Mesenchymal stem cell (in vitro differentiated cells and primary cell): ENCODE results near the gene SNAPIN.
A peak's percentile ranks its signal among the peaks of the same experiment; 100 is the strongest.

Experiments
- DNase-seq: peaks from one replicate; pipeline ENCODE4 v3.0.0-alpha.2; 2013
- H2AFZ ChIP-seq: one replicate; pipeline ENCODE4 v1.6.1; 2013; ENCODE audit warnings: low read depth, mild to moderate bottlenecking, control low read depth, inconsistent platforms, low read length, moderate library complexity
- H2AK5ac ChIP-seq: 2 replicates; pipeline ENCODE4 v1.6.1; 2013; ENCODE audit warnings: low read length, moderate library complexity, mild to moderate bottlenecking, inconsistent platforms; ENCODE audit not compliant: severe bottlenecking
- H2BK120ac ChIP-seq: one replicate; pipeline ENCODE4 v1.6.1; 2013; ENCODE audit warnings: low read depth, mild to moderate bottlenecking, inconsistent platforms, low read length, moderate library complexity
- H2BK12ac ChIP-seq, 2 experiments: one replicate each; pipeline ENCODE4 v1.6.1; 2013; ENCODE audit warnings: inconsistent platforms in 2 of 2, low read length in 2 of 2, mild to moderate bottlenecking in 2 of 2, moderate library complexity in 2 of 2, control low read depth in 1 of 2
- H2BK15ac ChIP-seq: one replicate; pipeline ENCODE4 v1.6.1; 2013; ENCODE audit warnings: mild to moderate bottlenecking, low read depth, inconsistent platforms; ENCODE audit not compliant: poor library complexity, severe bottlenecking
- H2BK5ac ChIP-seq: 2 replicates; pipeline ENCODE4 v1.6.1; 2013; ENCODE audit warnings: low read depth, mild to moderate bottlenecking, low read length, control low read depth, inconsistent platforms; ENCODE audit not compliant: poor library complexity, severe bottlenecking
- H3K14ac ChIP-seq, 2 experiments: one replicate each; pipeline ENCODE4 v1.6.1; 2013; ENCODE audit warnings: inconsistent platforms in 2 of 2, low read length in 2 of 2, control low read depth in 1 of 2, mild to moderate bottlenecking in 1 of 2, moderate library complexity in 1 of 2
- H3K18ac ChIP-seq, 2 experiments: one replicate each; pipeline ENCODE4 v1.6.1; 2013; ENCODE audit warnings: inconsistent platforms in 2 of 2, low read length in 2 of 2, control low read depth in 1 of 2, low read depth in 1 of 2, mild to moderate bottlenecking in 1 of 2
- H3K23ac ChIP-seq, 2 experiments: one replicate each; pipeline ENCODE4 v1.6.1; 2013; ENCODE audit warnings: inconsistent platforms in 2 of 2, low read length in 2 of 2, mild to moderate bottlenecking in 2 of 2, moderate library complexity in 2 of 2, control low read depth in 1 of 2
- H3K27ac ChIP-seq: 2 replicates; pipeline ENCODE4 v1.5.1; 2013; ENCODE audit warnings: mild to moderate bottlenecking, moderate library complexity, low read length, control low read depth, inconsistent platforms; ENCODE audit not compliant: poor library complexity, severe bottlenecking
- H3K27me3 ChIP-seq, 2 experiments: 2 replicates each; pipeline versions ENCODE4 v1.6.1 to v1.7.0; 2013; ENCODE audit warnings: low read length in 2 of 2, mild to moderate bottlenecking in 2 of 2, moderate library complexity in 2 of 2, control low read depth in 1 of 2, inconsistent platforms in 1 of 2; ENCODE audit not compliant: control insufficient read depth in 1 of 2, insufficient read depth in 1 of 2
- H3K36me3 ChIP-seq, 2 experiments: 2 replicates each; pipeline versions ENCODE4 v1.6.1 to v1.7.0; 2013; ENCODE audit warnings: low read length in 2 of 2, control low read depth in 1 of 2, inconsistent platforms in 1 of 2, low read depth in 1 of 2, mild to moderate bottlenecking in 1 of 2; ENCODE audit not compliant: insufficient read depth in 2 of 2, control insufficient read depth in 1 of 2
- H3K4ac ChIP-seq, 2 experiments: one replicate each; pipeline ENCODE4 v1.6.1; 2013; ENCODE audit warnings: inconsistent platforms in 2 of 2, low read length in 2 of 2, mild to moderate bottlenecking in 2 of 2, moderate library complexity in 2 of 2, control low read depth in 1 of 2, low read depth in 1 of 2
- H3K4me1 ChIP-seq: 2 replicates; pipeline ENCODE4 v1.6.1; 2013; ENCODE audit warnings: low read depth, low read length, control low read depth; ENCODE audit not compliant: control insufficient read depth, insufficient read depth
- H3K4me2 ChIP-seq: 2 replicates; pipeline ENCODE4 v1.6.1; 2013; ENCODE audit warnings: low read length, mild to moderate bottlenecking, inconsistent platforms; ENCODE audit not compliant: poor library complexity, severe bottlenecking
- H3K4me3 ChIP-seq, 2 experiments: 2 replicates each; pipeline versions ENCODE4 v1.5.1 to v1.7.0; 2013; ENCODE audit warnings: low read length in 2 of 2, mild to moderate bottlenecking in 2 of 2, control low read depth in 1 of 2, low read depth in 1 of 2; ENCODE audit not compliant: insufficient read depth in 1 of 2
- H3K79me1 ChIP-seq: replicated peaks from 2 replicates; pipeline ENCODE4 v1.6.1; 2013; ENCODE audit warnings: mild to moderate bottlenecking, control low read depth, low read length, inconsistent platforms; ENCODE audit not compliant: poor library complexity, severe bottlenecking
- H3K9ac ChIP-seq: 2 replicates; pipeline ENCODE4 v1.7.0; 2013; ENCODE audit warnings: mild to moderate bottlenecking, low read length, moderate library complexity
- H3K9me3 ChIP-seq: 2 replicates; pipeline ENCODE4 v1.7.0; 2013; ENCODE audit warnings: mild to moderate bottlenecking, low read length; ENCODE audit not compliant: control insufficient read depth
- H4K8ac ChIP-seq: one replicate; pipeline ENCODE4 v1.6.1; 2013; ENCODE audit warnings: inconsistent platforms, mild to moderate bottlenecking, low read length, moderate library complexity
- H4K91ac ChIP-seq: one replicate; pipeline ENCODE4 v1.6.1; 2013; ENCODE audit warnings: mild to moderate bottlenecking, low read length, inconsistent platforms
- WGBS: methylation state at CpG from one replicate; pipeline ENCODE4 v1.1.7; 2013; ENCODE audit warnings: mixed read lengths; 5-methylcytosine and 5-hydroxymethylcytosine counted together

SNAPIN gene

GRCh38 chr1:153619171-153619570, 39.3 kb upstream of the SNAPIN start:
- Histone ChIP-seq H3K79me1 (peaks cover 4% of the 10 kb centered on the region), H2BK5ac (no peak overlapping the region), H3K4me3 (no peak overlapping the region), H3K36me3 (peaks cover 30 to 59% of the 10 kb centered on the region in 2 experiments), H3K9ac (no peak overlapping the region), H3K18ac (no peak overlapping the region), H3K23ac (no peak overlapping the region), H3K4me1 (peaks cover 13% of the 10 kb centered on the region), H3K9me3 (peaks cover 5% of the 10 kb centered on the region), H3K27ac (no peak overlapping the region), H4K8ac (no peak overlapping the region), H2AK5ac (no peak overlapping the region), H4K91ac (no peak overlapping the region), H2BK120ac (no peak overlapping the region), H2AFZ (no peak overlapping the region), H3K4ac (no peak overlapping the region), H2BK12ac (no peak overlapping the region), H2BK15ac (no peak overlapping the region), H3K4me2 (no peak overlapping the region), H3K14ac (no peak overlapping the region), H3K27me3 (no peaks in the 10 kb centered on the region)
- DNase-seq: no peak
- 96% methylated on average over 6 of the region's 6 CpGs for WGBS

GRCh38 chr1:153623101-153623500, 35.4 kb upstream of the SNAPIN start:
- Histone ChIP-seq H3K27ac (no peak overlapping the region), H3K79me1 (peaks cover 6% of the 10 kb centered on the region), H3K27me3 (no peaks in the 10 kb centered on the region), H3K4ac (no peak overlapping the region), H2BK15ac (no peak overlapping the region), H3K4me2 (no peak overlapping the region), H3K9me3 (peaks cover 5% of the 10 kb centered on the region), H3K14ac (no peak overlapping the region), H3K9ac (peak overlapping the region; percentile 6), H3K18ac (no peak overlapping the region), H3K23ac (no peak overlapping the region), H3K36me3 (peaks cover 36 to 70% of the 10 kb centered on the region in 2 experiments), H4K8ac (no peak overlapping the region), H3K4me3 (no peak overlapping the region), H2AFZ (no peak overlapping the region), H2BK12ac (no peak overlapping the region), H2AK5ac (no peak overlapping the region), H2BK5ac (no peak overlapping the region), H2BK120ac (no peak overlapping the region), H4K91ac (no peak overlapping the region), H3K4me1 (peaks cover 22% of the 10 kb centered on the region)
- WGBS: 87% methylated on average over 7 of the region's 7 CpGs
- no peak for DNase-seq

- Histone ChIP-seq H4K8ac (no peak overlapping the region), H3K4ac (no peak overlapping the region), H3K9ac (peak overlapping the region; percentile 96), H3K4me1 (peaks cover 29% of the 10 kb centered on the region), H2AK5ac (peak overlapping the region; percentile 54), H3K27me3 (no peaks in the 10 kb centered on the region), H3K14ac (no peak overlapping the region), H2BK12ac (no peak overlapping the region), H3K23ac (peak overlapping the region in 1 of 2 experiments; percentile 6), H3K36me3 (peaks cover 20 to 51% of the 10 kb centered on the region in 2 experiments), H2BK5ac (no peak overlapping the region), H3K9me3 (no peaks in the 10 kb centered on the region), H2BK120ac (no peak overlapping the region), H3K4me3 (peak overlapping the region in 1 of 2 experiments; percentile 88), H2BK15ac (no peak overlapping the region), H3K27ac (no peak overlapping the region), H4K91ac (no peak overlapping the region), H3K18ac (peak overlapping the region; percentile 23 to 28), H3K79me1 (peaks cover 8% of the 10 kb centered on the region), H2AFZ (no peak overlapping the region), H3K4me2 (no peak overlapping the region)
- DNase-seq: peak; percentile 30
- 71% methylated on average over 10 of the region's 10 CpGs for WGBS
These were observed 33.4 kb upstream of the SNAPIN start for GRCh38 chr1:153624965-153625611.

GRCh38 chr1:153626477-153626903, 32.0 kb upstream of the SNAPIN start:
- DNase-seq: no peak
- peak overlapping the region; percentile 71 for H2BK5ac ChIP-seq
- peak overlapping the region in 1 of 2 experiments; percentile 88 for H3K14ac ChIP-seq
- peak overlapping the region; percentile 44 for H2BK120ac ChIP-seq
- H3K9ac ChIP-seq: peak overlapping the region; percentile 96
- no peaks in the 10 kb centered on the region for H3K9me3 ChIP-seq
- peak overlapping the region in 1 of 2 experiments; percentile 60 for H3K23ac ChIP-seq
- peaks cover 32% of the 10 kb centered on the region for H3K4me1 ChIP-seq
- H4K8ac ChIP-seq: peak overlapping the region; percentile 54
- H2AK5ac ChIP-seq: peak overlapping the region; percentile 82
- 59% methylated on average over 3 of the region's 3 CpGs for WGBS
- peak overlapping the region; percentile 49 to 96 for H3K18ac ChIP-seq
- H2AFZ ChIP-seq: no peak overlapping the region
- H4K91ac ChIP-seq: peak overlapping the region; percentile 95
- H3K4me3 ChIP-seq: peak overlapping the region; percentile 57 to 88
- H2BK12ac ChIP-seq: peak overlapping the region; percentile 81 to 89
- peak overlapping the region; percentile 74 for H3K4me2 ChIP-seq
- peak overlapping the region; percentile 91 for H2BK15ac ChIP-seq
- H3K27ac ChIP-seq: peak overlapping the region; percentile 97
- H3K36me3 ChIP-seq: peaks cover 17 to 43% of the 10 kb centered on the region in 2 experiments
- peaks cover 8% of the 10 kb centered on the region for H3K79me1 ChIP-seq
- no peaks in the 10 kb centered on the region for H3K27me3 ChIP-seq
- H3K4ac ChIP-seq: peak overlapping the region; percentile 18 to 69
